Neural progenitor cell (in vitro differentiated cells): ENCODE data around the gene ERBB4.

Experiments used
- EZH2 ChIP-seq: fragments of 200-600 bp; sonication (generic); IDR thresholded peaks from 2 replicates; pipeline ENCODE4 v1.6.1; 2017; ENCODE audit warnings: antibody characterized with exemption, mild to moderate bottlenecking, moderate library complexity
- TF ChIP-seq, protein P1 (sequence below): fragments of 200-600 bp; sonication (generic); IDR thresholded peaks from 2 replicates; pipeline ENCODE4 v1.5.1; 2017; ENCODE audit warnings: antibody characterized with exemption, mild to moderate bottlenecking

DNA sequence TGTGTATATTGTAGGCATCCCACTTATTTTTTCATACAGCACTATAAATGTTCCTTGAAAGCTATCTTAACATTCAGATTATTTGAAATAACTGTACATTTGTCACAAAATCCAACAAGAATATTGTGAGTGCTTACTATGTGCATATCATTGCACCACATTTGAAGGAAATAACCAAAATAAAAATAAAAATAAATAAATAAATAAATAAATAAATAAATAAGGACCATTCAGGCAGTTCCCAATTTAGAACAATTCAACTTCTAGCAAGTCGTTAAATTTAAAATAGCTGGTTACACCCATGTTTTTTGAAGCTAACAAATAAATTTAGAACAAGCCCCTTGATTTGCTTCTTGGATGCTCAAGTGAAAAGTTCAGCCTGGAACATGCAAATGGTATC lies 548.3 kb downstream of the ERBB4 start:
- TF ChIP-seq, protein P1, sequence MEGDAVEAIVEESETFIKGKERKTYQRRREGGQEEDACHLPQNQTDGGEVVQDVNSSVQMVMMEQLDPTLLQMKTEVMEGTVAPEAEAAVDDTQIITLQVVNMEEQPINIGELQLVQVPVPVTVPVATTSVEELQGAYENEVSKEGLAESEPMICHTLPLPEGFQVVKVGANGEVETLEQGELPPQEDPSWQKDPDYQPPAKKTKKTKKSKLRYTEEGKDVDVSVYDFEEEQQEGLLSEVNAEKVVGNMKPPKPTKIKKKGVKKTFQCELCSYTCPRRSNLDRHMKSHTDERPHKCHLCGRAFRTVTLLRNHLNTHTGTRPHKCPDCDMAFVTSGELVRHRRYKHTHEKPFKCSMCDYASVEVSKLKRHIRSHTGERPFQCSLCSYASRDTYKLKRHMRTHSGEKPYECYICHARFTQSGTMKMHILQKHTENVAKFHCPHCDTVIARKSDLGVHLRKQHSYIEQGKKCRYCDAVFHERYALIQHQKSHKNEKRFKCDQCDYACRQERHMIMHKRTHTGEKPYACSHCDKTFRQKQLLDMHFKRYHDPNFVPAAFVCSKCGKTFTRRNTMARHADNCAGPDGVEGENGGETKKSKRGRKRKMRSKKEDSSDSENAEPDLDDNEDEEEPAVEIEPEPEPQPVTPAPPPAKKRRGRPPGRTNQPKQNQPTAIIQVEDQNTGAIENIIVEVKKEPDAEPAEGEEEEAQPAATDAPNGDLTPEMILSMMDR, result no peak
- TF ChIP-seq EZH2, result no peak
